Endothelial cell of hepatic sinusoid (primary cell): ENCODE data around the gene RFNG.

Experiments used
- in situ Hi-C: cut with HindIII; loops from 2 replicates; pipeline ENCODE4 v1.10.0; 2017; ENCODE audit warnings: low sequenced_read_pairs

The RFNG gene

DNA sequence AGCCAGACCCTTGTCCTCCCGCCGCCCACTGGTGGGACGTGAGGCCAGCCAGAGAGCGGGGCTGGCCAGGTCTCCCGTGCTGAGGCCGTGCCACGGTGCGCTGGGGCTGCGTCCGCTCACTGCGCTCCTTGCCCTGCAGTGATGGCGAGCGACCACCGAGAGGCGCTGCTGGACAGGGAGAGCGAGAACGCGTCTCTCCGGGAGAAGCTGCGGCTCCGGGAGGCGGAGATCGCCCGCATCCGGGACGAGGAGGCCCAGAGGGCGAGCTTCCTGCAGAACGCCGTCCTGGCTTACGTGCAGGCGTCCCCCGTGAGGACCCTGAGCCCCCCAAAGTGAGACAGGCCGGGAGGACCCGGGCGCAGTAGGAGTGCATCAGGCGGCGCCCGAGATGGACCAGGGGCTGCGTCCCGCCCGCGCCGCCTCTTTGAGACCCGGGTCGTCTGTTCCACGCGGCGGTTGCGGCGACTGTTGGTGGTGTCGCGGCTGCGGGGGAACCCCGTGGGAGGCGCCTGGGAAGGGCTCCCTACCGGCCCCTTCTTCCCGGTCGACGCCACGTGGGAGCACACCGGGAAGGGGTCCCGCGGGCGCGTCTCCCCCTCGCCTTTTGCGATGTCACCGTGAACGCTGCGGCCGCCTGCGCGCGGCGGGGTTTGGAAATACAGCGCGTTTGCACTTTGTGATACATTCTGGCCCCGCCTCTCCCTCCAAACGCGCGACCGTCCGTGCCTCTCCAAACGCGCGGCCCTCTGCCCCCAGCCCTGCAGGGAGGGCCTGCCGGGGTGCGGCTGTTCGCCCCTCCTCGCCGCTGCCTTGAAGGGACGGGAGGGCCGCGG is 20.9 kb downstream of the RFNG start:
- in situ Hi-C loops: loop anchor here (10.0 kb wide), 3 partner anchors 56 to 304 kb away; partner anchors contain the start of genes ASPSCR1, CSNK1D and SECTM1

DNA sequence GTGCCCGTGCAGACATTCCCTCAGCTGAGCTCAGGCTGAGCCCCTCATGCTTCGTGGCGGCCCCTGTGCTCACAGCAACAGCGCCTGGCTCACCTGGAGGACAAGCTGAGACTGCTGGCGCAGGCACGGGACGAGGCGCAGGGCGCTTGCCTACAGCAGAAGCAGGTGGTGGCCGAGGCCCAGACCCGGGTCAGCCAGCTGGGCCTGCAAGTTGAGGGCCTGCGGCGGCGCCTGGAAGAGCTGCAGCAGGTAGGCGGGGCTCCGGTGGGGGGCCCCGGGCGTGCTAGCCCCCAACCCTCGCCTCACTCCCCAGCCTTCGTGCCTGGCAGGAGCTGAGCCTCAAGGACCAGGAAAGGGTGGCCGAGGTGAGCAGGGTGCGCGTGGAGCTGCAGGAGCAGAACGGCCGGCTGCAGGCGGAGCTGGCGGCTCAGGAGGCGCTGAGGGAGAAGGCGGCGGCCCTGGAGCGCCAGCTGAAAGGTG is 21.6 kb downstream of the RFNG start:
- in situ Hi-C loops: loop anchor here (10.0 kb wide), 3 partner anchors 55 to 305 kb away; partner anchors contain the start of genes ASPSCR1, CSNK1D and SECTM1

DNA sequence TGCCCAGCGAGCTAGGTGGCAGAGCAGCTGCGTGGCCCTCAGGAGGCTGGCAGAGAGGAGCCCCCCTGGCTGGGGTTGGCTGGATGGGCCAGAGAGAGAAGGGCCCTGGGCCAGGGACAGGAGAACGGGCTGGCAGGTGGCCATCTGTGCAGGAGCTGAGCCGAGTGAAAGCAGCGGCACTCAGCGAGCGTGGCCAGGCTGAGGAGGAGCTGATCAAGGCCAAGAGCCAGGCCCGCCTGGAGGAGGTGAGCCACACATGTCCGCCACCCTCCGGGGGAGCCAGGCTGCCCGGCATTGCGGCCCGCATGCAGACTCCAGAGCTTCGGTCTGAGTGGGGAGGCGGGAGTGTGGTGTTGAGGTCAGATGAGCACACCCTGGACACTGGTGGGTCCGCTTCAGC is 22.2 kb downstream of the RFNG start:
- in situ Hi-C loops: no loop called here

DNA sequence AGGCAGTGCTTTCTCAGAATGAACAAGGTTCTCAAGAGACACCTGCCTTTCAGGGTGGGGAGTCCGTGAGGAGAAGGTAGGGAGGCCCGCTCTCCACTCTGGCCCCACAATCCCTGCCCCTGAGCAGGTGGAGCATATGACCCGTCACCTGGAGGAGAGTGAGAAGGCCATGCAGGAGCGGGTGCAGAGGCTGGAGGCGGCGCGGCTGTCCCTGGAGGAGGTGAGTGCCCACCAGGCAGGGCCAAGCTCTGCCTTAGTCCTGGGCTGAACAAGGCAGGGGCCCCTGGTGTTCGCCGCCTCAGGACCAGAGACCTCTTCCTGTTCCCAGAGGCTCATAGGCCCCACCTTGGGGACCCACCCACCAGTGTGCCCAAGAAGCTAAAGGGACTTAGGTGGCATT is 22.6 kb downstream of the RFNG start:
- in situ Hi-C loops: no loop called here

DNA sequence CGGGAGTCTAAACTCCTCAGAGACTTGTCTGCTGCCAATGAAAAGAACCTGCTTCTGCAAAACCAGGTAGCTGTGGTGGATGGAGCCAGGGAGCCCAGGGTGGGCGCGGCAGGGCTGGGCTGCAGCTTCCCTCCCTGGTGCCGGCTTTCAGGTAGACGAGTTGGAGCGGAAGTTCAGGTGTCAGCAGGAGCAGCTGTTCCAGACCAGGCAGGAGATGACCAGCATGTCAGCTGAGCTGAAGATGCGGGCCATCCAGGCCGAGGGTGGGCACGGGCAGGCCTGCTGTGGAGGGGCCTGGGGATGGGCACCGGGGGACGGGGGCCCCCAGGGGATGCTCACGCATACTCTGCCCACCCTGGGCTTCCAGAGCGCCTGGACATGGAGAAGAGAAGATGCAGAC is 23.4 kb downstream of the RFNG start:
- in situ Hi-C loops: no loop called here

DNA sequence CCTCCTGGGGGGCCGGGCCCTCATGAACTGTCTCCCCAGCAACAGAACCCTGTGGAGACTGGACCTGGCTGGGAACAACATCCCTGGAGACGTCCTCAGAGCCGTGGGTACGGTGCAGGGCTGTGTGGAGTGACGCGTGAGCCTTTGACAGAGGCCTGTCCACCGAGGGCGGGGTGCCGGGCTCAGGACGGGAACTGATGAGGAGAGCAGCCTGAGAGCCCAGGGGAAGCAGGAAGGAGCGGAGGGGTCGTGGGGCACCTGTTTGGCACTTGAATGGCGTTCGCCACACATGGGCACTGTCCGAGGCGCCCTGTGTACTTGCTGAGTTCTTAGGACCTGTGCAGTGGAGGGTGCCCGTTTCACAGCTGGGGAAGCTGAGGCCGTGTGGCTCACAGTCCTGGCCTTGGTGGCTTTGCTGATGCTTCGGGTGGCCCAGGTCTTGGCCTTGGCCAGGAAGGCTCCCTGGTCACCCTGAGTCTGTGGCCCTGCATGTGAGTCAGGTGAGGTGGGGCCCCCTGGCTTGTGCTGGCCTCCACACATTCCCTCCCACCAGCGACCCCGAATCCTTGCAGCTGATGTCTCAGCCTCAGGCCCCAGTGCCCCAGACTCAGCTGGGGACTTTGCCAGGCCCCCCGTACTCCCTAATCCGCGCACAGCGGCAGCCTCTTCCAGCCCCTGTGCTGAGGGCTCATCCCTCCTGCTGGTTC is 26.1 kb downstream of the RFNG start:
- in situ Hi-C loops: no loop called here

DNA sequence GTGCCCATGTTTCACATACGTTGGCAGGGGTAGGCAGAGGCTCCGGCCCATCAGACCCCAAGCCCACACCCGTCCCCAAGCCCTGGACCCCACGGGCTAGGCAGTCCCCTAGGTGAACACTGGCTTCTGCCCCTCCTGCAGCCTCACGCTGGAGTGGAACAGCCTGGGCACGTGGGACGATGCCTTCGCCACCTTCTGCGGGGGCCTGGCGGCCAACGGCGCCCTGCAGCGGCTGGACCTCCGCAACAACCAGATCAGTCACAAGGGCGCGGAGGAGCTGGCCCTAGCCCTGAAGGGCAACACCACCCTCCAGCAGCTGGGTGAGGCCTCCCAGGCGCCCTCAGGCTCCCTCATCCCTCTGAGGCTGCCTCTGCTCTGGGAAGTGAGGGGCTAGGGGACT is 26.8 kb downstream of the RFNG start:
- in situ Hi-C loops: no loop called here

DNA sequence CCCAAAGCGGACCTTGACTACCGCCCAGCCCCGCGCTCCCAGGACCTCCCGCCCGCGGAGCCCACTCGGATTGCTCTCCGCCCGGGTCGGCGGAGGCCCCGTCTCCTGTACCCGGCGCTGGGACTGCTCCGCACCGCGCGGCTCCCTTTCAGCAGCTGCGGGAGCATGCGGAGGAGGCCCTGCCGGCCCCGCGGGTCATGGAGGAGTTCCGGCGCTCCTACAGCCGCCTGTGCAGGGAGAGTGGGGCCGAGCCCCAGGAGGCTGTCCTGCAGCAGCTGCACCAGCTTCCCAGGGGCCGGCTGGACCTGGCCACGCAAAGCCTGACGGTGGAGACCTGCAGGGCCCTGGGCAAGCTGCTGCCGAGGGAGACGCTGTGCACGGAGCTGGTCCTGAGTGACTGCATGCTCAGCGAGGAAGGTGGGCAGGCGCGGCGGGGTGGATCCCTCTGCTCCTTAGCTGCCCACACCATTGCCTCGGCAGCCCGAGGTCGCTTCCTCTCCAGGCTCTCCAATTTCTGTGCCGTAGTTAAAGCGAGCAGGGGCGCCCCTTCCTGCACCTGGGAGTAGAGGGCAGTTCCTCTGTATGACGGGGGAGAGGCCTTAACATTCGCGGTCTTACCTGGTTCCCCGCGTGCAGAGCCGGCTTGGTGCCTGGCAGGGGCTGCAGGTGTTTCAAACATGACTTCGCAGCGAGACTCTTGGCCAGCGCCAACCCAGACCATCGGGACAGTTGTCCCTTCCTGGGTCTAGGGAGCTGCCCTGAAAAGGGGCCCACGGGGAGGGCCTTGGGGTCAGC is 28.0 kb downstream of the RFNG start:
- in situ Hi-C loops: no loop called here

DNA sequence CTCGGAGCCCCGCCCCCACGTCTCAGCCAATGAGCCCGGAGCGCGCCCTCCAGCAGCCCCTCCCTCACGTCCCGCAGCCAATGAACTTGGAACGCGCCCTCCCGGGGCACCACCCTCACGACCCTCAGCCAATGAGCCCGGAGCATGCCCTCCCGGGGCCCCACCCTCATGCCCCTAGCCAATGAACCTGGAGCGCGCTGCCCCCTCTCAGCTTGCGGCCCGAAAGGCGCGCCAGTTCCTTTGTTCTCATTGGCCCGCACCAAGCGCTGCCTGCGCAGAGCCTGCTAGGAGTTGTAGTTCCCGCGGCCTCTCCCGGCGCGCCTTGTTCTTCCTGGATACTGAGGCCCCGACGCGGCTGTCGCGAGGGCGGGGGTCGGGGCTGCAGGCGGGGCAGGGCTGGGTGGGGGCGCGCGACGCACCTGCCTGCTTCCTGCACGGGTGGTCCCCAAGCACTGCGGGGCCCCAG is 28.6 kb downstream of the RFNG start, which contains the start of gene LRRC45:
Gene LRRC45 (plus strand): TSS at position 325 of the 466 bp plus-strand sequence. CDS start 339 bp downstream, outside the sequence.
- in situ Hi-C loops: no loop called here

DNA sequence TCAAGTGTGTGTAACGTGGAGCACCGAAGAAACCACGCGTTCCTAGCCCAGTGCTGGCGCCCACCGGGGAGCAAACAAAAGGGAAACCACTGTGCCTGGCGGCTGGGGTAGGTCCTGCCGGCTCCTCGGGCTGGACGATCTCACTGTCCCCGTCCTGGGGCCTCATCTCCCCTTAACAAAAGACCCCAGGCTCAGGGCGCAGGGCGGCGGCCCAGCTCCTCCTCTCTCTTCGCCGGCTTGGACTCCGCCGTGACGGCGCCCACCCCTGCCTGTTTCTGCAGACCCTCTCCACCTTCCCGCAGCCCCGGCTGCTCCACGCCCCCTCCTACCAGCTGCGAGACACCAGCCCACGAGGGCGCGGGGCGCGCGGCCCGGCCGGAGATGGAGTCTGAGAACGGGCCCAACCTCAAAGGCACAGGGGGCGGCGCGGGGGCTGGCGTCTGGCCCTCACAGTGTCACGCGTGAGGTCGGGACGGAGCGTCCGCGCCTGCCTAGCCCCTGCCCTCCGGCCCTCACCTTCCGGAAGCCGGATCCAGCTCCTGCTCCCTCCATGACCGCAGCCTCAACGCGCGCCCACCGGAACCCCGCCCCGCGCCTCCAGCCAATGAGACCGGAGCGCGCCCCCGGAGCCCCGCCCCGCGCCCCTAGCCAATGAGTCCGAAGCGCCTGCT is 29.2 kb downstream of the RFNG start, which contains the start of gene CENPX:
Gene CENPX (minus strand): TSS at position 569 of the 671 bp plus-strand sequence. CDS start 17 bp downstream, at position 552.
- in situ Hi-C loops: no loop called here

DNA sequence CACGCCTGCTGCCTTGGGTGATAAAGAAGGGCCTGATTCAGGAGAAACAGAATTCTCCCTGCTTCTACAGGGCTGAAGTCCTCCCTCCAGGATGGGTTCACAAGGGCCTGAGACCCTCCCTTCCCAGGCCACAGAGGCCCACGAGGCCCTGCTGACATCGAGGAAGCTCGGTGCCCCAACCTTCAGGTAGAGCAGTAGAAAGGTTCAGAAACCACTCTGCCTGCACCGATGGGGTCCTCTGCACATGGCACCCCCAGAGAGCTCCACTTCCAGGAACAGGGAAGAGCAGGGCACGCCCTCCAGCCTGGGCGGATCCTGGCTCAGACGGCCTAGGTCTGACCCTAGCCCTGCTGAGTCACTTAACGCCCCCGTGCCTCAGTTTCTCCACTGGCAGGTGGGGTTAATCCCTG is 29.7 kb downstream of the RFNG start:
- in situ Hi-C loops: no loop called here

DNA sequence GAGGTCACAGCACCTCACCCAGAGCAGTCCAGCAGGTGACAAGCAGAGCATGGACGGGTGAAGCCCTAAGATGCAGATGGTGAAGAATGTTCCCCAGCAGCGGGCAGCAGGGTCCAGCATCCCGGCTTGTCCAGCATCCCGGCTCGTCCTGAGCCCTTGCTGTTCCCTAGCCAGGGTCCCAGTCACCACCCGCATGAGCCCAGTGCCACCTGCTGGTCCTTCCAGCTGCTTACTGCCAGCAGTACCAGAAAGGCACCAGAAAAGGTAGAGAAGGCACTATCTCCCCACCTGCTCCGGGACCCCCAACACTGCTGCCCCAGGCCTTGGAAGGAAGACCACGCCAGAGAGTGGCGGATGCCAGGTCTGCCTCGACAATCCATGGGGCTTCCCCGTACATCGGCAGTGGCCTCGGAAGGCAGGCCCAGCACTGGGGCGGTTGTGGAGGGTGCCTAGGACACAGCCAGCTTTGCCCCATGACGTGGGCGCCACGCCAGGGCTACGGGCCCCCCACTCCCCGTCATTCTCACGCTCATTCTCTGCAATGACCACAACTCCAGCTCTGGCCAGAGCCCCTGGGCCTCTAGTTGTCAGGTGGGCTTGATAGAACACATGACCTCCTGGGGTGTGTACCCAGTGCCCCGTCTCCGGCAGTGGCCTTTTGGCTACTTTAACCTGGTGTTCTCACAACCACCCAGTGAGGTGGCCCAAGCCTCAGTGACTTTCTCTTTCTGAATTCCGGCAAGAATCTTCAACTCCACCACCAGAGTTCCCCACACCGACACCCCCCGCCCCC is 30.3 kb downstream of the RFNG start:
- in situ Hi-C loops: no loop called here

DNA sequence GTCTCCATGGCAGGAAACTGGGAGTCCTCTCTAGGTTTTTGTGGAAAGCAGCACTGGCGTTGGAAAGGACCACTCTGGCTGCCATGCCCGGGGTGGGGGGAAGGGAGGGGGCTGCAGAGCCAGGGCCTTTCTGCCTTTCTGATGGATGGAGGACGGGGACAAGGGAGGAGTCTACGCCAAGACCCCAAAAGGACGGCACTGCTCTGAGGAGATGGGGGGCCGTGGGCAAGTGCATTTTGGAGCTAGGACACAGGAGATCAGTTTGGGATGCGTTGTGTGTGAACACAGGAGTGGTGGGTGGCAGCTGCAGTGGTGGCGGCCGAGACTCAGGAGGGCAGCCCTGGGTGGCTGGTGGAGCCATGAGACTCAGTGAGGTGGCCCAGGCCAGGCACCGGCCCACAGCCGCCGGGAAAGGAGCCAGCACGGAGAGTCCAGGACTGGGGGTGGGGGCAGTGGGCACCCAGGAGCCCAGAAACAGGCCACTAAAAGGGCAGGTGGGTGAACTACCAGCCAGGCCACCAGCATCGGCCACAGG is 31.0 kb downstream of the RFNG start:
- in situ Hi-C loops: no loop called here

DNA sequence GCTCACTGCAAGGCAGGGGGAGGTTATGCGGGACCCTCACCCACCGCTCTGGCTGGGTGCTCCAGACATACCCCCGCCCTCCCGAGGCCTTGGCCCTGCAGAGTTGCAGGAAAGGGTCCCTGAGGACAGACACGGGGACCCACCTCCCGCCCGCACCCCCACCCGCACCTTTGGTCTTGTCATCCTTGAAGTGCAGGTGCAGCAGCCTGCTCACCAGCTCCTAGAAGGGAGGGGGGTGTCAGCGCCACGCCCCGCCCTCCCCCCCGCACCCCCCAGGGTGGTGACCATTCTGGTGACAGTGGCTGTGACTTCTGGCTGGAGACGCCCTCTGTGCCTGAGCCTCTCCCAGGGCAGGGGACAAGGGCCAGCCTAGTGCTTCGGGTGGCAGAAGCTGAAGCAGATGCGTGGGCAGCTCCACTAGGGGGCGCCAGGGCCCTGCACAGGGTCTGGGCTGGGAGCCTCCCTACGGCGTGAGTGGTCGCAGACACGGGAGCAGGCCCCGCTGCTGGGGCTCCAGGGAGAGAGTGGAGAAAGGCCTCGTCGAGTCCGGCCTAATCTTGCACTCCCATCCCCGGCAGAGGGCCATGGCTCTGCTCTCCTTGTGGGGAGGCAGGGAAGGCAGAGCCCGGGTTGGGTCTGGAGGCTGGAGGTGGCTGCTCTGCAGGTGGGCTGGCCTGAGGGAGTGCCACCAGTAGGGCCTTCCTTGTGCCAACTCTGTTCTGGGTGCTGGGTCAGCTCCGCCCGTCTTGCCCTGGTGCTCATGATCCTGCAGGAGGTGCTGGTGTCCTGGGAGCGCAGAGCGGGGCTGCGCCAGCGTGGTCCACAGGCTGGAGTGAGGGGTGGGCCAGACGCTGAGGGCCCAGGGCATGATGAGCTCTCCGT is 31.7 kb downstream of the RFNG start:
- in situ Hi-C loops: loop anchor here (10.0 kb wide), 1 partner anchor 395 kb away; the partner anchor contains the start of genes HEXD and OGFOD3

DNA sequence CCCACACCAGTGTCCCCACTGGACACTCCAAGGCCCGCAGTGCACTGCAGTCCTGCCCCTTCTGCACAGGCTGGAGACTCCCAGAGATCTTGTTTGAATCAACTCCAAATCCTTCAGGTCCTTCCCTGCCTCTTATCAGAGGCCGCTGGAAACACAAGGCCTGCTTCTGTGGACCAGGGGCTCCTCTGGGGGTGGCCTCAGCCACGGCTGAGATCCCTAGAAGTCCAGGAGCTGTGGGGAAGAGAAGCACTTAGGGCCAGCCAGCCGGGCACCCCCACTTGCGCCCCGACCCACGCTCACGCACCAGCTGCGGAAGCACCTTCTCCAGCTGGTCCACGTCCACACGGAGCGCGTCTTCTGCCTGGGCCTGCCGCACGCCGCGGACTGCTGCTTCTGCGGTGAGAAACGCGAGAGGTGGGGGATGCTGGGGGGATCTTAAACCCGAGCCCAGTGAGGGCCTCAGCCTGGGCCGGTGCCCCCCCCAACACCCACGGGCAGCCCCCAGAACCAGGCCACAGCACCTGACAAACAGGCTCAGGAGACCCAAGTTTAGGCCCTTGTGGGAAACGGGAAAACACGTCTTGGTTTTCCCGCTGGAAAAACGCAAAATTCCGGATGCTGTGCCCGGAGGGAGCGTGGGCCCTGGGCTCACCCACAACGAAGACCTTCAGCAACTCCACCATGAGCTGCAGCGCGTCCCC is 32.5 kb downstream of the RFNG start:
- in situ Hi-C loops: loop anchor here (10.0 kb wide), 1 partner anchor 396 kb away; the partner anchor contains the start of genes HEXD and OGFOD3

DNA sequence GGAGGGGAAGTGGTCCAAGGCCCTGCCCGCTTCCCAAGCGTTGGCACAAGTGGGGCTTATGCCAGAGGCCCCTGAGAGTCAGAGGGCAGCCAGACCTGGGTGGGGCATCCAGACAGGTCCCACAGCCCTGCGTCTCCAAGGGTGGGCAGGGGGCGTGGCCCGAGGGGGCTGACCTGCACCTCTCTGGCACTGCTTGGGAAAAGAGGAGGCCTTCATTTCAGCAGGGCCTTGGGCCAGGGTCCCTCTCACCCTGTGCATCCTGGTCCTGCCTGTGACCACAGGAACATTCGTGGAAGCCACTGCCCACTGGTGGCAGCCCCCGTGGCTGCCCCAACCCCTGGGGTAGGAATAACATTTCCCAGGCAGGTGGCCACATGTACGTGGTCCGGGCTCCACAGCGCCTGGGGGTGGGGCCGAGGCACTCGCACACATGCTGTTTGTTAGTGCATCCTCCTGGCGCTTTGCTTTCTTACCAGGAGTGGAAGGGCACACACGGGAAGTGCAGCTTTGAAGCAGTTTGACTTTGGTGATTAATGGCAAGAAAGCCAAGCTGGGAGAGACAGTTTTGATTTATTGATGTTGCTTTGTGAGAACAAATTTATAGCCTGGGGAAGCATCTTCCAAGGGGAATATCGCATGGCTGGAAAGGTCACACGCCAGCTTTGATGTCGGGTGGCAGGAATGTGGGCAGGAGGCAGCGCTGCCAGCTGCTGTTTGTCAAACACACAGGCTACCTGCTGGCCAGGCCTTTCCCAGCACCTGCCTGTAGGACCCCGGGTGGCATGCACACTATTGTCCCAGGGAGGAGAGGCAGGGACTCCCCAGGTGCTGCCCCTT is 33.2 kb downstream of the RFNG start:
- in situ Hi-C loops: loop anchor here (10.0 kb wide), 1 partner anchor 396 kb away; the partner anchor contains the start of genes HEXD and OGFOD3
